ENCODE results near the gene CABLES1.

The CABLES1 gene

GRCh38 chr18:23301972-23302371 lies 166.7 kb downstream of the CABLES1 start:
- DNase-seq (ENCODE audit: low read depth) = no peak

- no peak for DNase-seq (ENCODE audit: low read depth)
Measured at GRCh38 chr18:23302511-23302850, 167.2 kb downstream of the CABLES1 start.

GRCh38 chr18:23302851-23303527 lies 167.7 kb downstream of the CABLES1 start:
- no peak for DNase-seq (ENCODE audit: low read depth)

- DNase-seq (ENCODE audit: low read depth) = no peak
Measured at GRCh38 chr18:23306822-23307221, 171.5 kb downstream of the CABLES1 start.

GRCh38 chr18:23307567-23308295 lies 172.4 kb downstream of the CABLES1 start:
- DNase-seq (ENCODE audit: low read depth) = no peak
